Left cardiac atrium (tissue), 4 donors: ENCODE data around the gene TEX13A. TPM values are rescaled to one million over a fixed set of nuclear protein-coding genes. Genes with fewer than 3 reads are reported as not detected.
"Not testable (repeated sequence)": the region's sequence is repeated elsewhere in the genome, so short reads cannot be mapped to it uniquely, and the experiment has no call there.

ENCODE experiments used
- ATAC-seq, 2 donors: fragments of 200-7000 bp; cut with Tn5 transposase; one replicate each; pipeline ENCODE4 v1.9.1; 2020; ENCODE audit warnings: mild to moderate bottlenecking in 2 of 2, moderate library complexity in 2 of 2
- DNase-seq: peaks from one replicate; pipeline ENCODE4 v3.0.0-alpha.2; 2020
- intact Hi-C, 2 donors: fragments of 100-400 bp; cut with DNase I; formaldehyde crosslinking; loops; one replicate each; pipeline versions ENCODE4 v1.14.1 to v1.15.1; 2022 to 2023
- long read RNA-seq: library from polyadenylated mRNA; unstranded; transcript quantifications from one replicate; pipeline ENCODE4 v2.0.0, GENCODE V29; 2021
- total RNA-seq, 2 donors: library from RNA; stranded (reverse); fragmentation: NEBNext Ultra II Directional; extraction: Animal tissue kit (Norgen Biotek cat#: 25700); gene quantifications; one replicate each; pipeline ENCODE4 v1.2.1, GENCODE V29; 2021
- donor health status: DM: no; HTN: yes; CAD: no.
- donor health status: DM: no; HTN: yes; CAD: no; lungs with severe emphysema.
- donor health status: DM: yes; HTN: yes; CAD: no.
- donor health status: Dilated cardiomyopathy.

The TEX13A gene, protein sequence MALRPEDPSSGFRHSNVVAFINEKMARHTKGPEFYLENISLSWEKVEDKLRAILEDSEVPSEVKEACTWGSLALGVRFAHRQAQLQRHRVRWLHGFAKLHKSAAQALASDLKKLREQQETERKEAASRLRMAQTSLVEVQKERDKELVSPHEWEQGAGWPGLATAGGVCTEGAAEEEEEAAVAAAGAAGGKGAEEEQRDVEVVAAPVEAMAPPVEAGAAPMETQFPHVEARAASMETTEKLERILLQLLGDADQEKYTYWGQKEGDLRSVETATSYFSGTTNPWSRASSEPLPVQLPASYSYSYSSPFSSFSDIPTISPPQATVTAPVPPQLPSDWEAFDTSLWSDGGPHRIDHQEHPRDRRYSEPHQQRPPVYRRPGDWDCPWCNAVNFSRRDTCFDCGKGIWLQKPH
- total RNA-seq: not detected
- long read RNA-seq: 0 reads

- intact Hi-C loops: no loop called here
- ATAC-seq: no peak
- DNase-seq: no peak
Measured at GRCh38 chrX:105220636-105221035, at the start of gene TEX13A. TSS of gene TEX13A (minus strand) at chrX:105220694. CDS start at chrX:105220397, 297 bp downstream.

DNA sequence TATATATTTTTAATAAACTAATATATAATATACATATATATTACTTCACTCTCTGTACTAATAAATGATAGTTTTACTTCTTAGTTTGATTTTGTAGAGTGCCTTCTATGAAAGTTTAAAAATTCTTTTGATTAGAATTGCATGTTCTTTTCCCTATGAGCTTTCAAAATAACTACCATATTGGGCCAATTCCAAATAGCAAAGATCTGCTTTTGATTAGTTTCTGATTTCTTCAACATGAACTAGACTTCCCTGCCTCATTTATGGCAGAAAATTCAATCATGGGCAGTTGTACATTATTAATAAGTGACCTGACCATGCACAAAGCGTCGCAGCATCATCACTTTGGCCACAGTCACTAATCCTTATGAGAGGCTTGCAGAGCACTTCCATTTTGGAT is 48.9 kb upstream of the TEX13A start:
- ATAC-seq (no peak), DNase-seq (no peak)
- intact Hi-C loops: no loop called here

DNA sequence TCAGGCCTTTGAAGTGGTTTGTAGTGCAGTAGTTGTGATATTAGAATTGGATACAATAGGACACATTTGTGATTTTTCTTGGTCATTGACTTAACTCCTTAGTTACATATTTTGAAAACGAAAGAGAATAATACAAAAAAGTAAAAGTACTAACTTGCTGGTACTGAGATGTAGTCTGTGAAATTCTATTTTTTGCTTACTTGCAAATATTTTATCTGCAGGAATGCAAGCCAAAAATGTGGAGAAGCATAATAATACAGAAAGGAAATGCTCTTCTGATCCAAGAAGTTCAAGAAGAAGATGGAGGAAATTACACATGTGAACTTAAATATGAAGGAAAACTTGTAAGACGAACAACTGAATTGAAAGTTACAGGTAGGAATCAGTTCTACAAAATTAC is 46.7 kb upstream of the TEX13A start:
- DNase-seq (no peak), ATAC-seq (no peak)
- intact Hi-C loops: no loop called here

DNA sequence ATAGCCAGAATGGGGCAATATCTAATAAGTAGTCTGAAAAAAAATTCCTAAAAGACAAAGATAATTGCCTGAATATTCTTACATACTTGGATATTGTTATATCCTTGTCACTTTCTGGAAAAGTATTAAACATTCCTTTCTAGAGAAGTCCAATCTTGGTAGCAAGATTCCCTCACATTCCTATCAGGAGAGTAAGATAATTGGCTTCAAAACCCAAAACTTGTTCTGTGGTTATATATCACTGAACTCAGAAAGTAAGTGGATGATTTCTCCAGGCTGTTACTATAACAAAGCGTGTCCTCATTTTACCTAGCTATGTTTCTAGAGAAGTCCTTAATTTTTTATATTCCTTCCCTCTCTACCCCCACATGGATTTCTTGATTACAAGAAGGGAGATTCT is 46.0 kb upstream of the TEX13A start:
- ATAC-seq: no peak
- intact Hi-C loops: no loop called here
- no peak for DNase-seq

GRCh38 chrX:105265093-105265492 is 44.6 kb upstream of the TEX13A start:
- DNase-seq (no peak), ATAC-seq (no peak)
- intact Hi-C loops: no loop called here

DNA sequence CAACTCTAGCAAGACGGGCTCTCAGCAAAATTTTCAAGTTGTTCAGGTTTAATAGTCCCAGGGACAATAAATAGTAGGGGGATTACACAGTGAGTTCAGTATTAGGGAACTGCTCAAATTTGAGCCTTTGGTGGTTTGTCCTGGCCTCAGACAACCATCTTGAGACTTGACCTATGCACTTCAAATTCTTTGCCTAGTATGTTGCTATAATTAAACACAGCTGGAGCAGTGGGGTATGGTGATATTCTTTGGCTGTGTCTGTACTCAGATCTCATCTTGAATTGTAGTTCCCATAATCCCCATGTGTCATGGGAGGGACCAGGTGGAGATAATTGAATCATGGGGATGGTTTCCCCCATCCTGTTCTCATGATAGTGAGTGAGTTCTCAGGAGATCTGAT is 43.3 kb upstream of the TEX13A start:
- intact Hi-C loops: no loop called here
- no peak for ATAC-seq
- no peak for DNase-seq

DNA sequence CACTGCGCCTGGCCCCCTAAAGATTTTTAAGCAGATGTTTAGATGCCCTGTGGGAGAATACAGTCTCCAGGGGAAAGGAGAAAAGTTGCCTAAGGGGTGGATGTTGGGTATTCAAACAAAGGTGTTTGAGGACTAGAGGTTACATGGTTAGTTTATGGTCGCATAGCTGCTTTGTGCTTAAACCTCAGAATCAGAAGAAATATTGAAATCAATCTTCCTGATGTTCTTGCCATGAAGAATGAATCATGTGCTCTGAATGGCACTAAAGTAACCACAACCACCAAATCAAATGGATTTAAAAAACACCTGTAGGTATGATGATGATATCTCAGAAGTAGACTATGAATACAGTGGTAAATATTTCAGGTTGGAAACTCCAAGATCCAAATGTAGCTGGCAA is 42.7 kb upstream of the TEX13A start:
- ATAC-seq: no peak
- intact Hi-C loops: no loop called here
- no peak for DNase-seq

DNA sequence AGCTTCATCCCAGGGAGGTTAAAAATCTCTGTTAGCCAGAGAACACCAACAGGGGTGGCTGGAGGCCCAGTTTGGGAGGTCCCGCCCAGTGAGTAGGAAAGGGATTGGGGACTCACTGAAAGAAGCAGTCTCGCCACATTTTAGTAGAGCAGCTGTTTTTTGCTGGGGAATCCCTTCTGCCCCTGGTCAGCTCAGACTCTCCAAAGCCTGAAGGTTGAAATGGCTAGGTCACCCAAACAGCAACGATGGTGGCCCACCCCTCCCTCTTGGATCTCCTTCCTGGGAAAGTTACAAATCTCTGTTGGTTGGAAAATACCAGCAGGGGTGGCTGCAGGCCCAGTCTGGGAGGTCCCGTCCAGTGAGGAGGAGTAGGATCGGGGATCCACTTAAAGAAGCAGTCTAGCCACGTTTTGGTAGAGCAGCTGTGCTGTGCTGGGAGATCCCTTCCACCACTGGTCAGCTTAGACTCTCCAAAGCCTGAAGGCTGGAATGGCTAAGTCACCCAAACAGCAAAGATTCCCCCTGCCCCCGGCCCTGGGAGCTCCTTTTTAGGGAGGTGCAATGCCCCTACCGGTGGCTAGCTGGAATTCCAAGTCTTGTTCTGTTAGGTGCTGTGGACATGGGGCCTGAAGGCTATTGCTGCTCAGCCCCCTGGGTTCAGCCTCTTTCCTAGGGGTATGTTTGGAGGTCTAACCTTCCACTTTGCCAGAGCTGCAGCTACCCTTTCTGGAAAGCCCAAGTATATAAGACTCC is 40.0 kb upstream of the TEX13A start:
- DNase-seq: peak; percentile 18
- peak; percentile 30 to 41 for ATAC-seq
- intact Hi-C loops: no loop called here

DNA sequence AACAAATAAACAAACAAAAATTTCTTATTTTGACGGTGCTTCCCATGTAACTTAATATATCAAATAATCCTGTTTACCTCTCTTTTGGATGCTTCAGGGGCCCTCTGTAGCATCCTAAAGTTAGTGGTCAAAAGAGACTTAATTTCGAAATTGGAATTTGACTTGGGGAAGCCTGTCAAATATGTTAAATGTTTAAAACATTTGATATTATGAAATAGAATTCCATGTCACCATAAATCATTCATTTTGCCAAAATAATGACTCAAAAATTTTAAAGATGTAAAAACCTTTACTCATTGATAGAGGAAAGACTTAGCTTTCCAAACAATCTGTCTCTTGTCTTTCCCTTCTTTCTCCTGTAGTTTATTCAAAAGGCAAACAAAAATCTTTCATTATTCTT is 20.6 kb upstream of the TEX13A start:
- ATAC-seq: no peak
- intact Hi-C loops: no loop called here
- DNase-seq: no peak

DNA sequence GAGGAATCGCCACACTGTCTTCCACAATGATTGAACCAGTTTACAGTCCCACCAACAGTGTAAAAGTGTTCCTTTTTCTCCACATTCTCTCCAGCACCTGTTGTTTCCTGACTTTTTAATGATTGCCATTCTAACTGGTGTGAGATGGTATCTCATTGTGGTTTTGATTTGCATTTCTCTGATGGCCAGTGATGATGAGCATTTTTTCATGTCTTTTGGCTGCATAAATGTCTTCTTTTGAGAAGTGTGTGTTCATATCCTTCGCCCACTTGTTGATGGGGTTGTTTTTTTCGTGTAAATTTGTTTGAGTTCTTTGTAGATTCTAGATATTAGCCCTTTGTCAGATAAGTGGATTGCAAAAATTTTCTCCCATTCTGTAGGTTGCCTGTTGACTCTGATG is 16.9 kb upstream of the TEX13A start:
- DNase-seq, intact Hi-C loops, ATAC-seq: not testable (repeated sequence)

DNA sequence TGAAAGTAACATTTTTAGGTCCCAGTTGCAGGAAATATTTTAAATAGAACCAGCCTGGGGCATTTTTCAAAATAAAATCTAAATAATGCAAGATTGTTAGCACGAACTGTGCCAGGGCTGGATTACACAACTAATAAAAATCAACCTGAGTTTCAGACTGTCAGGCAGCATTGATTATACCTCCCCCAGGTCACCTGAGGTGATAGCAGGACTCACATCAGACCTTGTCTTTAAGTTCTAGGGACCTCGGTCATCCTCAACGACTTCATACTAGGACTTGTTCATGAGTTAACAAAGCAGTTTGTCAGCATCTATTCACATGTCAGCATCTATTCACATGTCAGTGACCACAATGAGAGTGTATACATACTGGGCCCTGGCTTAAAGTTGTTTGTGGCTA is 8.7 kb upstream of the TEX13A start:
- no peak for ATAC-seq
- intact Hi-C loops: no loop called here
- DNase-seq: no peak

DNA sequence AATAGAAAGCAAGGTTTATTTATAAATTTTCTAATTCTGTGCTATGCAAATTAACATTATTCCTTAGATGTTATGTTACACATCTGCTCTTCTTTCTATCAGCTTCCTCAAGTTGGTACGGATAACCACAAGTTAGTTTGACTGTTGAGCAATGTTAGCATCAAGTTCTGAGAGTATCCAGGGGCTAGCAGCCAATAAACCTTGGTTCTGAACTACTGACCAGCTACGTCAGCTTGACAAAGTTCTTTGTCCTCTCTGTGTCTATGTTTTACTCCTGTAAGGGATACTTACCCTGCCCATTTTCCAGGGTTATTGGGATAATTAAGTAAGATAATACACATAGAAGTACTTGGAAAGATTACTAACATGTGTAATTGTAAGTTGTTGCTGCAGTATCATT is 8.1 kb upstream of the TEX13A start:
- ATAC-seq: no peak
- intact Hi-C loops: no loop called here
- no peak for DNase-seq

- ATAC-seq: no peak
- intact Hi-C loops: no loop called here
- no peak for DNase-seq
Measured at GRCh38 chrX:105226499-105226898, 6.0 kb upstream of the TEX13A start.

DNA sequence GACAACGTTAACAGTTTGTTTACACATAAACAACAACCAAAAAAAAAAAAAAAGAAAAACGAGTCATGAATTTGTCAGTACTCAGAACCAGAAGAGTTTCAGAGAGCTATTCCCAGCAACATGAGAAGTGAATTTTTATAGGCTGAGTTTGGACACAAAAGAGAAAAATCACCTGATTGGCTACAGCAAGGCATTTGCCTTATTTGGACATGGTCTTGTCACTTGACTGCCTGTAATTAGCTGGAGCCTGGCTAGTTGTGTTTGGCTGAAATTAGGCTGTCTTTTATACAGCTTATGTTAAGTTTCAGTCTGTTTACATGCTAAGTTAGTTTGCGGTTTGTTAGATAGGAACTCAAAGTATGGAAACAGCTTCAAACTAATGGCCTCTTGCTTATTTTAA is 880 bp upstream of the TEX13A start:
- DNase-seq (no peak), ATAC-seq (no peak)
- intact Hi-C loops: no loop called here

DNA sequence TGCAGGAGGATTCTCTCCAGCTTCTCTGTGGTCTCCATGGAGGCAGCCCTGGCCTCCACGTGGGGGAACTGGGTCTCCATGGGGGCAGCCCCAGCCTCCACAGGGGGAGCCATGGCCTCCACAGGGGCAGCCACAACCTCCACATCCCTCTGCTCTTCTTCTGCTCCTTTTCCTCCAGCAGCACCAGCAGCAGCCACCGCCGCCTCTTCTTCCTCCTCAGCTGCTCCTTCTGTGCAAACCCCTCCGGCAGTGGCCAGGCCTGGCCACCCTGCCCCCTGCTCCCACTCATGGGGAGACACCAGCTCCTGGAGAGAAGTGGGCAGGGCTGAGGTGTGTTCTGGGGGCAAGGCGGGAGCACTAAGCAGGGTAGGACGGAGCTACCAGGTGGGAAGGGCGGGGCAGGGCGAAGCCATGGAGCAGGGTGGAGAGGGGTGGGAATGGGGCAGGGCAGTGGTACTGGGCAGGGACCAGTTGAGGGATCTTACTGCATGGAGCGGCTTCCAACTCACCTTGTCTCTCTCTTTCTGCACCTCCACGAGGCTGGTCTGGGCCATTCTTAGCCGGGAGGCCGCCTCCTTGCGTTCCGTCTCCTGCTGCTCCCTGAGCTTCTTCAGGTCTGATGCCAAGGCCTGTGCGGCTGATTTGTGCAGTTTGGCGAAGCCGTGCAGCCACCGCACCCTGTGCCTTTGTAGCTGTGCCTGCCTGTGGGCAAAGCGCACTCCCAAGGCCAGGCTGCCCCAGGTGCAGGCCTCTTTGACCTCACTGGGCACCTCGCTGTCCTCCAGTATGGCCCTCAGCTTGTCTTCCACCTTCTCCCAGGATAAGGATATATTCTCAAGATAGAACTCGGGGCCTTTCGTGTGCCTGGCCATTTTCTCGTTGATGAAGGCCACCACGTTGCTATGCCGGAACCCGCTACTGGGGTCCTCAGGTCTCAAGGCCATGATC is 766 bp downstream of the TEX13A start:
- DNase-seq (no peak), ATAC-seq (no peak)
- intact Hi-C loops: no loop called here

GRCh38 chrX:105211066-105211575 is 9.4 kb downstream of the TEX13A start:
- no peak for ATAC-seq
- intact Hi-C loops: no loop called here
- no peak for DNase-seq

- DNase-seq (no peak), ATAC-seq (no peak)
- intact Hi-C loops: no loop called here
Measured at GRCh38 chrX:105210258-105210657, 10.2 kb downstream of the TEX13A start.

GRCh38 chrX:105209406-105209805 is 11.1 kb downstream of the TEX13A start:
- intact Hi-C loops: no loop called here
- ATAC-seq: no peak
- DNase-seq: no peak

- intact Hi-C loops: no loop called here
- ATAC-seq (no peak), DNase-seq (no peak)
Measured at GRCh38 chrX:105191878-105192277, 28.6 kb downstream of the TEX13A start.
